Nephron progenitor cell (in vitro differentiated cells): Measurements from ENCODE around the gene DMRTB1.

Experiments used
- DNase-seq: peaks from one replicate; pipeline ENCODE4 v3.0.0; 2021
- H3K27ac Mint-ChIP-seq: 2 replicates; pipeline ENCODE4 v1.8.0; 2021; ENCODE audit warnings: mild to moderate bottlenecking, moderate library complexity, mixed read lengths
- H3K27me3 Mint-ChIP-seq: 2 replicates; pipeline ENCODE4 v1.8.0; 2021; ENCODE audit warnings: mild to moderate bottlenecking, low read depth, mixed read lengths; ENCODE audit not compliant: poor library complexity
- H3K36me3 Mint-ChIP-seq: 2 replicates; pipeline ENCODE4 v1.8.0; 2021; ENCODE audit warnings: low read depth, mixed read lengths
- H3K4me1 Mint-ChIP-seq: 2 replicates; pipeline ENCODE4 v1.8.0; 2021; ENCODE audit warnings: mixed read lengths
- H3K4me3 Mint-ChIP-seq: 2 replicates; pipeline ENCODE4 v1.8.0; 2021; ENCODE audit warnings: mild to moderate bottlenecking, moderate library complexity, mixed read lengths
- H3K9me3 Mint-ChIP-seq: 2 replicates; pipeline ENCODE4 v1.8.0; 2021; ENCODE audit warnings: mild to moderate bottlenecking, moderate library complexity, mixed read lengths
- CTCF ChIP-seq: fragments of 200-600 bp; sonication (generic); IDR thresholded peaks from 2 replicates; pipeline ENCODE4 v1.5.0; 2021; ENCODE audit warnings: antibody characterized with exemption

Gene DMRTB1

GRCh38 chr1:53459321-53460175 lies at the start of gene DMRTB1:
TSS of gene DMRTB1 (plus strand) at chr1:53459399. CDS start at chr1:53459454, 55 bp downstream.
- peaks cover 52% of the 10 kb centered on the region for H3K4me1 Mint-ChIP-seq
- H3K4me3 Mint-ChIP-seq = no peak within 1 kb of the TSS
- peak within 1 kb of the TSS; percentile 96 for H3K27ac Mint-ChIP-seq
- peaks cover 9% of the 10 kb centered on the region for H3K9me3 Mint-ChIP-seq
- peaks cover 6% of the 10 kb centered on the region for H3K27me3 Mint-ChIP-seq
- DNase-seq = no peak
- H3K36me3 Mint-ChIP-seq = no peaks in the 10 kb centered on the region
- TF ChIP-seq CTCF = no peak

GRCh38 chr1:53409695-53410094 lies 49.5 kb upstream of the DMRTB1 start:
- Mint-ChIP-seq H3K27ac (no peak overlapping the region), H3K4me1 (peaks cover 50% of the 10 kb centered on the region)
- TF ChIP-seq CTCF = no peak

GRCh38 chr1:53410100-53410541 lies 49.1 kb upstream of the DMRTB1 start:
- H3K4me3 Mint-ChIP-seq = no peak overlapping the region

More at GRCh38 chr1:53409695-53410094, 49.5 kb upstream of the DMRTB1 start:
- H3K36me3 Mint-ChIP-seq = no peaks in the 10 kb centered on the region
- H3K27me3 Mint-ChIP-seq = peaks cover 7% of the 10 kb centered on the region
- no peak for DNase-seq
- H3K9me3 Mint-ChIP-seq = no peaks in the 10 kb centered on the region
- no peak overlapping the region for H3K4me3 Mint-ChIP-seq

GRCh38 chr1:53410701-53411100 lies 48.5 kb upstream of the DMRTB1 start:
- no peak overlapping the region for H3K4me3 Mint-ChIP-seq
- H3K27me3 Mint-ChIP-seq = peaks cover 7% of the 10 kb centered on the region
- no peak for TF ChIP-seq CTCF

More at GRCh38 chr1:53410100-53410541, 49.1 kb upstream of the DMRTB1 start:
- peaks cover 50% of the 10 kb centered on the region for H3K4me1 Mint-ChIP-seq
- DNase-seq = peak; percentile 37
- peaks cover 7% of the 10 kb centered on the region for H3K27me3 Mint-ChIP-seq
- H3K9me3 Mint-ChIP-seq = no peaks in the 10 kb centered on the region
- no peak for TF ChIP-seq CTCF
- H3K27ac Mint-ChIP-seq = no peak overlapping the region
- H3K36me3 Mint-ChIP-seq = no peaks in the 10 kb centered on the region

GRCh38 chr1:53411541-53412152 lies 47.6 kb upstream of the DMRTB1 start:
- peaks cover 57% of the 10 kb centered on the region for H3K4me1 Mint-ChIP-seq
- H3K27ac Mint-ChIP-seq = no peak overlapping the region
- no peak overlapping the region for H3K4me3 Mint-ChIP-seq
- no peaks in the 10 kb centered on the region for H3K9me3 Mint-ChIP-seq
- no peak for TF ChIP-seq CTCF
- H3K36me3 Mint-ChIP-seq = no peaks in the 10 kb centered on the region
- H3K27me3 Mint-ChIP-seq = peaks cover 7% of the 10 kb centered on the region
- DNase-seq = no peak

More at GRCh38 chr1:53410701-53411100, 48.5 kb upstream of the DMRTB1 start:
- H3K36me3 Mint-ChIP-seq = no peaks in the 10 kb centered on the region
- no peak for DNase-seq
- peaks cover 50% of the 10 kb centered on the region for H3K4me1 Mint-ChIP-seq
- no peaks in the 10 kb centered on the region for H3K9me3 Mint-ChIP-seq
- peak overlapping the region; percentile 90 for H3K27ac Mint-ChIP-seq
